Suprapubic skin (tissue), 4 donors: ENCODE data around the gene CCDC57.

ENCODE experiments used
- EP300 ChIP-seq: sonication (generic); formaldehyde crosslinking; IDR thresholded peaks from one replicate; pipeline ENCODE4 v1.6.1; 2017; ENCODE audit warnings: antibody characterized with exemption
- POLR2AphosphoS5 ChIP-seq, 3 donors: sonication (generic); formaldehyde crosslinking; IDR thresholded peaks; one replicate each; pipeline ENCODE4 v1.6.1; 2017; ENCODE audit warnings: antibody characterized with exemption in 3 of 3

DNA sequence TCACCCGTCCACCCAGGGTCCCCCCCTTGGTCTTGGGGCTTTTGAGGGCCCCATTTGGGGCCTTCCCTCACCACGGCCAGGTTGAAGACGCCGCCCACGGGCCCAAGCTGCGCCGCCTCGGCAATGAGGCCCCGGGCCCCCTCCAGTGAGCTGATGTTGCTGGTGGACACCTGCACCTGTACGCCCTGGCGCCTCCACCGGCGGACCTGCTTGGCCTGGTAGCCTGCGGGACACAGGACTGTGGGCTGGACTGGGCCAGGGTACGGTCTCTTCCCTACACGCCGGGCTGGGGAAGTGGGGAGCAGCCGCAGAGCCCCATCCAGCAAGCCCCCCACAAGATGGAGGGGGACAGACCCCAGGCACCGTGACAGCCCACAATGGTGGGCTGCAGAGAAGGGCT, 130.2 kb downstream of the CCDC57 start:
- TF ChIP-seq EP300 (no peak), POLR2AphosphoS5 (IDR thresholded peaks at IDR 0.05) (no peak)
